Testis (tissue), 3 donors: Measurements from ENCODE around the gene RUFY1. TPM values are rescaled to one million over a fixed set of nuclear protein-coding genes. Genes with fewer than 3 reads are reported as not detected.
A peak's percentile ranks its signal among the peaks of the same experiment; 100 is the strongest.

Experiments
- DNase-seq: peaks from one replicate; pipeline ENCODE4 v3.0.0-alpha.2; 2019
- H3K27ac ChIP-seq, 2 donors: fragments of 200-600 bp; sonication (generic); one replicate each; pipeline ENCODE4 v1.5.1; 2019
- H3K27me3 ChIP-seq: fragments of 200-600 bp; sonication (generic); one replicate; pipeline ENCODE4 v1.5.1; 2019
- H3K36me3 ChIP-seq: fragments of 200-600 bp; sonication (generic); one replicate; pipeline ENCODE4 v1.5.1; 2017; ENCODE audit warnings: low read depth; ENCODE audit errors: missing control alignments
- H3K4me1 ChIP-seq: fragments of 200-600 bp; sonication (generic); one replicate; pipeline ENCODE4 v1.5.1; 2019
- H3K4me3 ChIP-seq, 2 donors: fragments of 200-600 bp; sonication (generic); one replicate each; pipeline ENCODE4 v1.5.1; 2017 to 2019
- H3K9me3 ChIP-seq: fragments of 200-600 bp; sonication (generic); one replicate; pipeline ENCODE4 v1.5.1; 2017
- CTCF ChIP-seq, 3 experiments: fragments of 450-650 bp in 2 of 3; fragments of 200-600 bp in 1 of 3; sonication (generic) in 1 of 3; IDR thresholded peaks; one replicate each; pipeline ENCODE4 v1.5.1; 2016 to 2019; ENCODE audit warnings: antibody characterized with exemption in 3 of 3, mild to moderate bottlenecking in 2 of 3, moderate library complexity in 1 of 3
- POLR2A ChIP-seq: fragments of 450-650 bp; IDR thresholded peaks from one replicate; pipeline ENCODE4 v1.6.1; 2017; ENCODE audit warnings: antibody characterized with exemption, mild to moderate bottlenecking, moderate library complexity
- WGBS, 2 donors: methylation state at CpG; one replicate each; pipeline ENCODE4 v1.1.5; 2018; 5-methylcytosine and 5-hydroxymethylcytosine counted together
- intact Hi-C: fragments of 100-400 bp; cut with DNase I; formaldehyde crosslinking; loops from one replicate; pipeline ENCODE4 v1.15.1; 2023; ENCODE audit warnings: low total_unique reads
- polyA plus RNA-seq: library from polyadenylated mRNA; stranded (reverse); fragments of 350-450 nt; fragmentation: Illumina TruSeq; extraction: RNeasy Lipid Tissue Mini Kit (QIAGEN cat#74804); gene quantifications from one replicate; pipeline ENCODE4 v1.2.3, GENCODE V29; 2014; ENCODE audit warnings: low read depth, low replicate concordance; ENCODE audit not compliant: insufficient read depth
- total RNA-seq, 2 donors: library from RNA; depleted of rRNA; stranded (reverse); fragments of >200 nt; gene quantifications; one replicate each; pipeline ENCODE4 v1.2.3, GENCODE V29; 2016

RUFY1 gene
- total and polyA plus RNA-seq, 3 donors from 2014 or later = 28.6 to 51.2 (median 47.0) TPM

- H3K36me3 ChIP-seq = no peaks in the 10 kb centered on the region
- no peak overlapping the region for H3K27ac ChIP-seq
- H3K4me3 ChIP-seq = no peak overlapping the region
- H3K9me3 ChIP-seq = no peaks in the 10 kb centered on the region
- H3K27me3 ChIP-seq = no peaks in the 10 kb centered on the region
- 78 to 81% methylated on average over 9 of the region's 9 CpGs for WGBS, 2 donors
- peaks cover 23% of the 10 kb centered on the region for H3K4me1 ChIP-seq
- intact Hi-C loops = no loop called here
- no peak for DNase-seq
- TF ChIP-seq POLR2A (no peak), CTCF (IDR thresholded peaks at IDR 0.05) (no peak)
Measured at GRCh38 chr5:179616002-179616594, 65.7 kb downstream of the RUFY1 start.

- intact Hi-C loops = no loop called here
- TF ChIP-seq POLR2A (no peak), CTCF (IDR thresholded peaks at IDR 0.05) (no peak)
- no peaks in the 10 kb centered on the region for H3K27me3 ChIP-seq
- H3K4me3 ChIP-seq = no peak overlapping the region
- peaks cover 30% of the 10 kb centered on the region for H3K4me1 ChIP-seq
- no peak for DNase-seq
- H3K36me3 ChIP-seq = no peaks in the 10 kb centered on the region
- H3K27ac ChIP-seq = no peak overlapping the region
- 77 to 82% methylated on average over 7 of the region's 7 CpGs for WGBS, 2 donors
- no peaks in the 10 kb centered on the region for H3K9me3 ChIP-seq
Measured at GRCh38 chr5:179617930-179618329, 67.6 kb downstream of the RUFY1 start.

- intact Hi-C loops = no loop called here
- WGBS, 2 donors = 28 to 35% methylated on average over 6 of the region's 6 CpGs
- Histone ChIP-seq H3K27me3 (no peaks in the 10 kb centered on the region), H3K4me1 (peaks cover 30% of the 10 kb centered on the region), H3K27ac (no peak overlapping the region), H3K36me3 (no peaks in the 10 kb centered on the region), H3K9me3 (no peaks in the 10 kb centered on the region), H3K4me3 (no peak overlapping the region)
- DNase-seq = no peak
- TF ChIP-seq POLR2A = no peak
Measured at GRCh38 chr5:179618923-179619554, 68.7 kb downstream of the RUFY1 start.

GRCh38 chr5:179619776-179620175, 69.4 kb downstream of the RUFY1 start:
- TF ChIP-seq CTCF (IDR thresholded peaks at IDR 0.05) = no peak
- TF ChIP-seq POLR2A = no peak
- Histone ChIP-seq H3K4me3 (peak overlapping the region in 1 of 2 donors; percentile 2), H3K4me1 (peaks cover 37% of the 10 kb centered on the region), H3K27me3 (no peaks in the 10 kb centered on the region), H3K36me3 (no peaks in the 10 kb centered on the region), H3K9me3 (no peaks in the 10 kb centered on the region), H3K27ac (no peak overlapping the region)
- WGBS, 2 donors = 25 to 30% methylated on average over 4 of the region's 4 CpGs
- no peak for DNase-seq
- intact Hi-C loops = loop anchor here (10.0 kb wide), 1 partner anchor 75 kb away; the partner anchor contains the start of gene CANX

- Histone ChIP-seq H3K36me3 (no peaks in the 10 kb centered on the region), H3K27me3 (no peaks in the 10 kb centered on the region), H3K4me1 (peaks cover 39% of the 10 kb centered on the region), H3K27ac (peak overlapping the region in 1 of 2 donors; percentile 14), H3K9me3 (no peaks in the 10 kb centered on the region), H3K4me3 (peak overlapping the region in 1 of 2 donors; percentile 2)
- no peak for TF ChIP-seq CTCF (IDR thresholded peaks at IDR 0.05)
- no peak for TF ChIP-seq POLR2A
- no peak for DNase-seq
- intact Hi-C loops = loop anchor here (10.0 kb wide), 1 partner anchor 75 kb away; the partner anchor contains the start of gene CANX
- WGBS, 2 donors = 7 to 8% methylated on average over 3 of the region's 3 CpGs
Measured at GRCh38 chr5:179620293-179620692, 69.9 kb downstream of the RUFY1 start.
